Posterior vena cava (tissue), 2 donors: ENCODE measurements around the gene HLA-DQB2. TPM values are rescaled to one million over a fixed set of nuclear protein-coding genes. Genes with fewer than 3 reads are reported as not detected.
"Not testable (repeated sequence)": the region's sequence is repeated elsewhere in the genome, so short reads cannot be mapped to it uniquely, and the experiment has no call there.

Experiments
- DNase-seq: peaks from one replicate; pipeline ENCODE4 v3.0.0-alpha.2; 2020; ENCODE audit warnings: low spot score
- intact Hi-C, 2 donors: fragments of 100-400 bp; cut with DNase I; formaldehyde crosslinking; loops; one replicate each; pipeline versions ENCODE4 v1.14.1 to v1.14.2; 2022 to 2023
- microRNA-seq, 2 donors: library from miRNA; unstranded; fragments of <30 nt; microRNA quantifications; one replicate each; pipeline ENCODE4 v1.2.0, GENCODE V29; 2020 to 2021; ENCODE audit warnings: borderline microRNAs expressed in 2 of 2
- total RNA-seq, 2 donors: library from RNA; stranded (reverse); fragmentation: NEBNext Ultra II Directional; extraction: Animal tissue kit (Norgen Biotek cat#: 25700); gene quantifications; one replicate each; pipeline ENCODE4 v1.2.1, GENCODE V29; 2021
- donor health status: DM: yes; HTN: yes; CAD: no.
- donor health status: DM: yes; HTN: yes; CAD: no.

HLA-DQB2 gene
- total RNA-seq, 2 donors from 2014 or later = 2.0 to 4.3 TPM

- DNase-seq = no peak
- intact Hi-C loops = no loop called here
Observed at GRCh38 chr6:32761072-32761471, 2.3 kb downstream of the HLA-DQB2 start.

GRCh38 chr6:32759669-32760068, 3.7 kb downstream of the HLA-DQB2 start:
- intact Hi-C loops = no loop called here
- no peak for DNase-seq

GRCh38 chr6:32752580-32752979, 10.8 kb downstream of the HLA-DQB2 start:
- DNase-seq = no peak
- intact Hi-C loops = no loop called here

GRCh38 chr6:32745649-32746048, 17.7 kb downstream of the HLA-DQB2 start:
- DNase-seq, intact Hi-C loops: not testable (repeated sequence)

GRCh38 chr6:32744776-32745175, 18.6 kb downstream of the HLA-DQB2 start:
- intact Hi-C loops = no loop called here
- DNase-seq = no peak

GRCh38 chr6:32742374-32742773, 21.0 kb downstream of the HLA-DQB2 start:
- DNase-seq = no peak
- intact Hi-C loops = no loop called here

- no peak for DNase-seq
- intact Hi-C loops = no loop called here
Observed at GRCh38 chr6:32741031-32741960, 22.0 kb downstream of the HLA-DQB2 start, which contains the start of gene HLA-DQA2. Gene HLA-DQA2 (plus strand): TSS chr6:32741391. CDS start chr6:32741444, 53 bp downstream.

- intact Hi-C loops = no loop called here
- DNase-seq = no peak
Observed at GRCh38 chr6:32738126-32738525, 25.2 kb downstream of the HLA-DQB2 start.

GRCh38 chr6:32718879-32719278, 44.5 kb downstream of the HLA-DQB2 start:
- intact Hi-C loops = no loop called here
- DNase-seq = no peak

GRCh38 chr6:32716396-32716795, 46.9 kb downstream of the HLA-DQB2 start:
- DNase-seq = no peak
- intact Hi-C loops = no loop called here

- intact Hi-C loops = no loop called here
- no peak for DNase-seq
Observed at GRCh38 chr6:32713241-32713640, 50.1 kb downstream of the HLA-DQB2 start.

GRCh38 chr6:32709625-32710024, 53.7 kb downstream of the HLA-DQB2 start:
- intact Hi-C loops = loop anchor here in 1 of 2 donors (10.0 kb wide), 1 partner anchor 295 kb away; no protein-coding TSS in a partner anchor
- no peak for DNase-seq

Small RNAs within 50 kb of the gene (microRNA-seq; reads per million reads assigned to microRNA genes)
- 0 reads per million in 2 donors for gene MIR3135B

Other genes starting within 250 kb of the HLA-DQB2 start
- gene HLA-DRB5, start 233.2 kb downstream of the HLA-DQB2 start, total RNA-seq = 10 to 100 TPM in 1 of 2 donors, 1 to 10 TPM in 1; 1.4 to 61.3 TPM
- 10 to 100 TPM; 78.2 to 91.3 TPM for gene HLA-DRB1, start 173.7 kb downstream of the HLA-DQB2 start, total RNA-seq
- 10 to 100 TPM in 1 of 2 donors, 1 to 10 TPM in 1; 8.7 to 10.8 TPM for gene HLA-DQA1, start 126.1 kb downstream of the HLA-DQB2 start, total RNA-seq
- gene HLA-DQB1, start 96.9 kb downstream of the HLA-DQB2 start, total RNA-seq = 10 to 100 TPM in 1 of 2 donors, 1 to 10 TPM in 1; 4.2 to 13.8 TPM
- 1 to 10 TPM in 1 of 2 donors, under 1 TPM in 1; 0.52 to 1.1 TPM for gene HLA-DQA2, start 22.1 kb downstream of the HLA-DQB2 start, total RNA-seq
- under 1 TPM; 0.19 to 0.69 TPM for gene HLA-DOB, start 53.5 kb upstream of the HLA-DQB2 start, total RNA-seq
- gene TAP2, start 75.2 kb upstream of the HLA-DQB2 start, total RNA-seq = 10 to 100 TPM; 23.3 to 27.4 TPM
- gene PSMB8, start 80.5 kb upstream of the HLA-DQB2 start, total RNA-seq = 10 to 100 TPM; 37.7 to 42.8 TPM
- gene TAP1, start 90.2 kb upstream of the HLA-DQB2 start, total RNA-seq = 10 to 100 TPM; 30.2 to 47.3 TPM
- gene PSMB9, start 90.7 kb upstream of the HLA-DQB2 start, total RNA-seq = 10 to 100 TPM; 23.9 to 25.6 TPM
- 10 to 100 TPM in 1 of 2 donors, 1 to 10 TPM in 1; 8.0 to 19.2 TPM for gene HLA-DMB, start 177.5 kb upstream of the HLA-DQB2 start, total RNA-seq
- gene HLA-DMA, start 189.6 kb upstream of the HLA-DQB2 start, total RNA-seq = 10 to 100 TPM; 16.1 to 35.0 TPM
- gene BRD2, start 205.1 kb upstream of the HLA-DQB2 start, total RNA-seq = 100 to 1,000 TPM; 125 to 129 TPM
- gene HLA-DOA, start 246.1 kb upstream of the HLA-DQB2 start, total RNA-seq = 1 to 10 TPM; 3.1 to 3.5 TPM